MCF 10A (cell line): ENCODE results near the gene KCNF1. TPM values are rescaled to one million over a fixed set of nuclear protein-coding genes. Genes with fewer than 3 reads are reported as not detected.

Experiments used
- BruUV-seq: library from RNA; stranded (reverse); fragments of 400-500 nt; replicated peaks from 2 replicates; lab custom pipeline; 2021; lab: Mats Ljungman, UMichigan
- CTCF ChIA-PET: fragments of 300-600 bp; sonication (Branson Sonifier 250); formaldehyde crosslinking; extraction: SDS; loops from one replicate; lab custom pipeline; 2021; ENCODE audit warnings: antibody characterized with exemption, inconsistent platforms; lab: Yijun Ruan, JAX
- POLR2A ChIA-PET: fragments of 300-600, 350-650 bp; sonication (Branson Sonifier 250); formaldehyde crosslinking; extraction: SDS; loops from one replicate; lab custom pipeline; 2020; ENCODE audit warnings: antibody characterized with exemption, inconsistent platforms; lab: Yijun Ruan, JAX
- DNase-seq: peaks from one replicate; pipeline ENCODE4 v3.0.0-alpha.2; 2018; ENCODE audit not compliant: unreplicated experiment
- H3K27ac Mint-ChIP-seq: one replicate; pipeline ENCODE4 v1.8.0; 2022; ENCODE audit warnings: mild to moderate bottlenecking, low read depth, mixed read lengths; ENCODE audit not compliant: unreplicated experiment
- H3K27me3 Mint-ChIP-seq: one replicate; pipeline ENCODE4 v1.8.0; 2022; ENCODE audit warnings: mixed read lengths; ENCODE audit not compliant: insufficient read depth, unreplicated experiment
- H3K36me3 Mint-ChIP-seq: one replicate; pipeline ENCODE4 v1.8.0; 2022; ENCODE audit warnings: mild to moderate bottlenecking, moderate library complexity, mixed read lengths; ENCODE audit not compliant: insufficient read depth, unreplicated experiment
- H3K4me1 Mint-ChIP-seq: one replicate; pipeline ENCODE4 v1.8.0; 2022; ENCODE audit warnings: mixed read lengths; ENCODE audit not compliant: insufficient read depth, unreplicated experiment
- H3K4me3 Mint-ChIP-seq: one replicate; pipeline ENCODE4 v1.8.0; 2022; ENCODE audit warnings: mild to moderate bottlenecking, moderate library complexity, mixed read lengths; ENCODE audit not compliant: unreplicated experiment
- H3K9me3 Mint-ChIP-seq: one replicate; pipeline ENCODE4 v1.8.0; 2022; ENCODE audit warnings: mixed read lengths; ENCODE audit not compliant: unreplicated experiment
- CTCF ChIP-seq: fragments of 200-600 bp; IDR thresholded peaks from one replicate; pipeline ENCODE4 v1.8.0; 2022; ENCODE audit warnings: antibody characterized with exemption, mild to moderate bottlenecking; ENCODE audit not compliant: unreplicated experiment
- intact Hi-C: fragments of 100-400 bp; cut with micrococcal nuclease; formaldehyde crosslinking; loops from 2 replicates; pipeline ENCODE4 v1.14.1; 2022
- total RNA-seq: library from RNA; stranded (reverse); gene quantifications from 2 replicates; pipeline ENCODE4 v1.2.3, GENCODE V29; 2022

The KCNF1 gene
- total RNA-seq, 1 experiment from 2014 or later = not detected

- Mint-ChIP-seq H3K9me3 (peaks cover 9% of the 10 kb centered on the region), H3K27me3 (no peaks in the 10 kb centered on the region), H3K4me1 (peaks cover 15% of the 10 kb centered on the region), H3K36me3 (no peaks in the 10 kb centered on the region), H3K27ac (no peak overlapping the region), H3K4me3 (no peak overlapping the region)
- no peak for TF ChIP-seq CTCF
- intact Hi-C loops = loop anchor here (2.0 to 5.0 kb wide), 2 partner anchors 69 to 221 kb away; no protein-coding TSS in a partner anchor
- no TSS peak for BruUV-seq
- ChIA-PET CTCF (interaction anchor here (0.6 to 1.7 kb wide), 11 partner anchors 9 to 968 kb away, joined by 3 to 7 read pairs (median 3); no protein-coding TSS in a partner anchor), POLR2A (interaction anchor here (0.6 to 1.2 kb wide), 2 partner anchors 9 to 37 kb away, joined by 4 read pairs; no protein-coding TSS in a partner anchor)
- peak; percentile 95 for DNase-seq
These were observed 10.4 kb upstream of the KCNF1 start for GRCh38 chr2:10901160-10901939.

GRCh38 chr2:10903861-10904210 lies 7.9 kb upstream of the KCNF1 start:
- POLR2A ChIA-PET = no interaction called here
- H3K4me3 Mint-ChIP-seq = no peak overlapping the region
- TF ChIP-seq CTCF = no peak
- peaks cover 15% of the 10 kb centered on the region for H3K4me1 Mint-ChIP-seq
- H3K9me3 Mint-ChIP-seq = peaks cover 9% of the 10 kb centered on the region
- no peak overlapping the region for H3K27ac Mint-ChIP-seq
- no peaks in the 10 kb centered on the region for H3K36me3 Mint-ChIP-seq
- no peak for DNase-seq
- CTCF ChIA-PET = no interaction called here
- intact Hi-C loops = loop anchor here (5.0 kb wide), 1 partner anchor 218 kb away; no protein-coding TSS in a partner anchor
- no peaks in the 10 kb centered on the region for H3K27me3 Mint-ChIP-seq
- no TSS peak for BruUV-seq

GRCh38 chr2:10904455-10904854 lies 7.3 kb upstream of the KCNF1 start:
- H3K4me3 Mint-ChIP-seq = no peak overlapping the region
- no peak for TF ChIP-seq CTCF
- no peak overlapping the region for H3K27ac Mint-ChIP-seq
- intact Hi-C loops = loop anchor here (5.0 kb wide), 1 partner anchor 218 kb away; no protein-coding TSS in a partner anchor
- H3K4me1 Mint-ChIP-seq = peaks cover 15% of the 10 kb centered on the region
- ChIA-PET POLR2A (no interaction called here), CTCF (interaction anchor here (0.7 kb wide), 1 partner anchor 24 kb away, joined by 3 read pairs; no protein-coding TSS in a partner anchor)
- peaks cover 9% of the 10 kb centered on the region for H3K9me3 Mint-ChIP-seq
- H3K36me3 Mint-ChIP-seq = no peaks in the 10 kb centered on the region
- no TSS peak for BruUV-seq
- DNase-seq = no peak
- no peaks in the 10 kb centered on the region for H3K27me3 Mint-ChIP-seq

GRCh38 chr2:10905006-10905861 lies 6.5 kb upstream of the KCNF1 start:
- no peak for DNase-seq
- no peak overlapping the region for H3K4me3 Mint-ChIP-seq
- TF ChIP-seq CTCF = no peak
- H3K9me3 Mint-ChIP-seq = peaks cover 9% of the 10 kb centered on the region
- H3K36me3 Mint-ChIP-seq = no peaks in the 10 kb centered on the region
- no peaks in the 10 kb centered on the region for H3K27me3 Mint-ChIP-seq
- ChIA-PET CTCF (interaction anchor here (0.7 kb wide), 1 partner anchor 24 kb away, joined by 3 read pairs; no protein-coding TSS in a partner anchor), POLR2A (no interaction called here)
- peaks cover 12% of the 10 kb centered on the region for H3K4me1 Mint-ChIP-seq
- BruUV-seq = no TSS peak
- intact Hi-C loops = no loop called here
- no peak overlapping the region for H3K27ac Mint-ChIP-seq
